GM21723 (cell line): ENCODE results near the gene TBC1D22A.

Experiments
- ATAC-seq: cut with Tn5 transposase; IDR thresholded peaks from one replicate; pipeline ENCODE4 v1.9.1; 2021; ENCODE audit warnings: mild to moderate bottlenecking, moderate library complexity; ENCODE audit not compliant: unreplicated experiment

The TBC1D22A gene

DNA sequence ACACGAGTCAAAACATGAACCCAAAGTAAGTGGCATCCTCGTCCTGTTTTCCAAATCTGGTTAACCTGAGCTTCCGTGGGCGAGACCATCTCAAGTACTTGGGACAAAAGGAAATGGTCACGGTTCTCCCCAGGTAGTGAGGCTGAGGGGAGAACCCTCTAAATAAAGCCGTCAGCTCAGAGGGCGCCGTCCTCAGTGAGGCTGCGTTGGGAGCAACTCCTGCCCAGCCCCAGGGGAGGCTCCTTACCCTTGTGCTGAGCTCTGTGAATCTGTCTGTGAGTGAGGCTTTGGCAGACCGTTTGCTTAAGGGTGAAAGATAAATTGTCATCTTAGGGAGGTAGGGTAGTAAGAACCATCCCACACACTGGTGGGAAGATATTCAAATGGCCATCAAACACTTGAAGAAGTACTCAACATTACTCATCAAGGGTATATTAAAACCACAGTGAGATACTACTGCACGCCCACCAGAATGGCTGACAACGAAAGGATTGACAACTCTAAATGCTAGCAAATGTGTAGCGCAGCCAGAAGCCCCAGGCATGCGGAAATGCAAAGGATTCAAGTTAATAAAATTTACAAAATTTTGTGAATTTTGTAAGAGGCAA is 321.0 kb downstream of the TBC1D22A start:
- no peak for ATAC-seq

DNA sequence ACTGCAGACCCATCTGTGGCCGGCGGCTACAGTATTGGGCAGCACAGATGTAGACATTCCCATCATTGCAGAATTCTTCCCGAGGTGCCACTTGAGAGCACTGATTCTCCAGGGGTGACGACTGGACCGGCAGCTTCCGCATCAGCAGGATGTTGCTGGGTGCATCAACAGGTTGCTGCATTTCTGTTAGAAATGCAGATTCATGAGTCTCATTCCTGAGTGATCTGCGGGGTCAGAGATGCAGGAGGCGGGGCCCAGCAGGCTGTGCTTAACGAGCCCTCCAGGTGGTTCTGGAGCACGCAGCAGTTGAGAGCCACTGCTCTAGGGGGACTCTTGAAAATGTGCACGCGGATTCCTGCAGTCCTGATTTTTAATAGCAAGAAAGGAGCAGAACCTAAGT is 321.8 kb downstream of the TBC1D22A start:
- ATAC-seq: no peak

DNA sequence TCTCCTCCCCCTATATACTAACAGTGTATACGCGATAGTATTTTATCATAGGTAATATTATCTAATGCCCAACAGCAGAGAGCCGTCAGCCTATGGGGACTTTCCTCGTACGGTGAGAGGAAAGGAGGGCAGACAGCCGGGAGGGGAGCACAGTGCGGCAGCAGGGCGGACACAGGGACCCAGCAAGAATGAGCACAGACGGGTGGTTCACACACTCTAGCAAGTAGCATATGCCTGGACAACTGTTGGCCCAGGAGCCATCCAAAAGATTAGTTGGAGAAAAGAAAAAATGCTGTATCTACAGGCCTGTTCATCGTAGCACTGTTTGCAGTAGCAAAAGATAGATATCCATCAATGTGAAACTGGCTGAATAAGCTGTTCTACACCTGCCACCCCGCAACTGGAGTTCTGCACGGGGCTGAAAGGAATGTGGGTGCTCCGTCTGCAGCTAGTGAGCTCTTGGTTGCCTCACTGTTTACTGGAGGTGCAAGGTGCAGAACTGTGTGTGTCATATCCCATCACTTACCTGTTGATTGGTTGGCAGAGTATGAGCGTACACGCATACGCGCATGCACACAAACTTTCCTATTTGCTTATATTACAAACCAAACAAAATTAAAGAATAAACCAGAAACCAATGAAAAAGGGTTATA is 324.3 kb downstream of the TBC1D22A start:
- no peak for ATAC-seq

DNA sequence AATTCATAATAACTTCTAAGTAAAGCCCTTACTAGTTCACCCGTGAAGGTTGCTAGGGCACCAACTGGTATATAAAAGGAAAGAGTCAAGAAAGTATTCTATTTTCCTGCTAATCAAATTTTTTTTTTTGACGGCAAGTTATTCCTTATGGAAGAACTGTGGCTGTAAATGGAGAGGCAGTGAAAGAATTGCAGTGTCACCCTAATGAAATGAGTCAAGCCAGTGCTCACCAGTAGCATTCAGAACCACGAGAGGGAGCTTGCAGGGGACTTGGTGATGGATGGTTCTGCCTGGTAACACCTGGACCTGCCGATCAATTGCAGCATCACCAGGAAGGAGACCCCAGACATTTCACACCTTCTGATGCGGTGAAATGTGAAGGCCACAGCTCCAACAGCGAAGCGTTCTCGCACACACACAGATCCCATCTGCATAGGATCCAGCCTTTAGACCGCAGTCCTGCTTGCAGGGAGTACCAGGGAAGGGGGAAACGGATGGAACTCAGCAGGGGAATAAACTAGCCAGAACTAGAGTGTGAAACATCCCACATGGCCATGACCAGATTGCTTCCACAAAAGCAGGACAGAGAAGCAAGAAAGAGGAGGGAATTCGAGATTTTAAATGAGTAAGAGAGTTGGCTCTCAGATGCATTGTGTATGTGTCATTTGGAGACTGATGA is 326.2 kb downstream of the TBC1D22A start:
- no peak for ATAC-seq

DNA sequence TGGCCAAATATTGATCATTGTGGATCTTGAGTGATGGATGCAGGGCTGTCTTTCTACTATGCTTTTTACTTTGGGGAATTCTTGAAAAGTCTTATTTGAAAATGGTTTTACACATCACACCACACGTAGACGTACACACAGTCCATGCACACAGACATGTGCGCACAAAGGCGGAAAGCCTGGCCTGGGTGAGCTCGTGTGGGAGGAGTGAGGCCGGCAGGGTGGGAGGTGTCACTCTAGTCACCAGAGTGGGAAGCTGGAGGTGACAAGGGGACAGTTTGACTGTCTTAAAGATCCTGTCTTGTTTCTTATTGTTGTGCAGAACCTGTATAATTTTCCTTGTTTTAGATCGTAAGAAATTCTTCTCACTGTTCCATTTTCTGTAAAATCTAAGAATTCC is 326.9 kb downstream of the TBC1D22A start:
- no peak for ATAC-seq

DNA sequence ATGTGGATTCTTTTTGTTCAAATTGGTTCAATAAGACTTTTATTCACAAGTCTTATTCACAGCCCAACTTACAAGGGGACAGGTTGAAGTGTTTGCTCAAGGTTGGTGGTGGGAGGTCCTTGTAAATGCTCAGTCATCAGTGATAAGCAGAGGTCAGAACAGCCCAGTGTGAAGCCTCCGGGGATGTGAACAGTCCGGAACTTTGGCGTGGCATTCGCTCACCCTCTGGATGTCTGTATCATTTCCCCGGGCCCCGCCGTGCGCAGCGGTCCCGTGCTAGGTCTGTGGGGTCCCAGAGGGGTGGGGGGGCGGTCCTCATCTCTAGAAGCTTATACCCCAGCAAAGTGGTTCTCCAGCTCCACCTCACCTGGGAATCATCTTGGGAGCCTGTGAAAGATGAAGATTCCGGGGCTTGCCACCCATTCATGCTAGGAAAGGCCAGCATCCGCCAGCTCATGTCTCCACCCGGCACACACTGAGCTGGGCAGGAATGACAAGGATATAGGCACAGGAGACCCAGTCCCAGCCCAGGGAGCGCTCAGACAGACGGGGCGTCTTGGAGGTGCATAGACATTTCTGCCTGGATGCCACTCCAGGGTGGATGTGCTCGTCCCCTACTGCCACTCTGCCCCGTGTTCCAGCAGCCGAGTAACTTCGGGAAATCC is 327.5 kb downstream of the TBC1D22A start:
- no peak for ATAC-seq

DNA sequence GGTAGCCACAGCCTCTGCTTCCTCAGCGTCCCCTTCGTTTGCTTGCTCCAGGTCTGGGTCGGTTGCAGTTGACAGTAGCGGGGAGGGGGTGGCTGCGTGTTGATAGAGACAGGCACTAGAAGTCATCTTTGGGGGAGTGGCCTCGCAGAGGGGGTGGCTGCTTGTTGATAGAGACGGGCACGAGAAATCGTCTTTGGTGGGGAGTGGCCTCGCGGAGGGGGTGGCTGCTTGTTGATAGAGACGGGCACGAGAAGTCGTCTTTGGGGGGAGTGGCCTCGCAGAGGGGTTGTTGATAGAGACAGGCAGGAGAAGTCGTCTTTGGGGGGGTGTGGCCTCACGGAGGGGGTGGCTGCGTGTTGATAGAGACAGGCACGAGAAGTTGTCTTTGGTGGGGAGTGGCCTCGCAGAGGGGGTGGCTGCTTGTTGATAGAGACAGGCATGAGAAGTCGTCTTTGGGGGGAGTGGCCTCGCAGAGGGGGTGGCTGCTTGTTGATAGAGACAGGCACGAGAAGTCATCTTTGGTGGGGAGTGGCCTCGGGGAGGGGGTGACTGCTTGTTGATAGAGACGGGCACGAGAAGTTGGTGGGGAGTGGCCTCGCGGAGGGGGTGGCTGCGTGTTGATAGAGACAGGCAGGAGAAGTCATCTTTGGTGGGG is 328.3 kb downstream of the TBC1D22A start:
- ATAC-seq: no peak

DNA sequence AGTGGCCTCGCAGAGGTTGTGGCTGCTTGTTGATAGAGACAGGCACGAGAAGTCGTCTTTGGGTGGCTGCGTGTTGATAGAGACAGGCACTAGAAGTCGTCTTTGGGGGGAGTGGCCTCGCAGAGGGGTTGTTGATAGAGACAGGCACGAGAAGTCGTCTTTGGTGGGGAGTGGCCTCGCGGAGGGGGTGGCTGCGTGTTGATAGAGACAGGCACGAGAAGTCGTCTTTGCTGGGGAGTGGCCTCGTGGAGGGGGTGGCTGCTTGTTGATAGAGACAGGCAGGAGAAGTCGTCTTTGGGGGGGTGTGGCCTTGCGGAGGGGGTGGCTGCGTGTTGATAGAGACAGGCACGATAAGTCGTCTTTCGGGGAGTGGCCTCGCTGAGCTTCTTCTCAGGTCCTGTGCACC is 328.8 kb downstream of the TBC1D22A start:
- no peak for ATAC-seq

DNA sequence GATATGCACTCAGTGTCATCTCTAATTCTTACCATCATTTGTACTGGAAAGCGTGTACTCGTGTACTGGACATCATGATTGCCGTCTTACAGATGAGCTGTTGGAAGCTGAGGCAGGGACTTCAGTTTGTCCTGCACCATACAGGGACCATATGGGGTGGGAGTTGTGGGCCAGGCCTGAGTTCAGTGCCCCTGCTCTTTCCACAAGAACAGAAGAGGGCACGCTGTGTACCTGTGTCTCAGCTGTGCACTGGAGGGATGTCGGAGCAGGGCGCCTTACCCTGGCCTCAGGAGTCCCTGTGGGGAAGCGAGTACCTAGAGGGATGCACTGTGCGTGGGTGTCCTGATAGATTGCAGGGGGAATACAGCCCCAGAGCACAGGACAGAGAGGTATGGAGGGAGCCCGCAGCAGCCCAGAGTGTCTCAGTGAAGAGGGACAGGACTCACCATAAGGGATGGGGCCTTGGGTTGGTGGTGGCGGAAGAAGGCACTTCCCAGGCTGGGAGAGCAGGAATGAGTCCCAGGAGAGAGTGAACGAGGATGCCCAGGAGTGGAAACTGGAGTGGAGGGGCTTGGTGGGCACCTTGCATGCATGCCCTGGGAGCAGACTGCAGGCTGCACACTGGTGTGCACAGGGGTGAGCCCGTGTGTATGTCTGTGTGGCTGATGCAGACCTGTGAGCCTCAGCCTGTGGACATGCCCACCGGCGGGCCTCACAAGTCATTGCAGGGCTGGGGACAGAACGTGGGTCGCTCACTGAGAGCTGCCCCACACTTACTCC is 329.7 kb downstream of the TBC1D22A start:
- ATAC-seq: no peak

DNA sequence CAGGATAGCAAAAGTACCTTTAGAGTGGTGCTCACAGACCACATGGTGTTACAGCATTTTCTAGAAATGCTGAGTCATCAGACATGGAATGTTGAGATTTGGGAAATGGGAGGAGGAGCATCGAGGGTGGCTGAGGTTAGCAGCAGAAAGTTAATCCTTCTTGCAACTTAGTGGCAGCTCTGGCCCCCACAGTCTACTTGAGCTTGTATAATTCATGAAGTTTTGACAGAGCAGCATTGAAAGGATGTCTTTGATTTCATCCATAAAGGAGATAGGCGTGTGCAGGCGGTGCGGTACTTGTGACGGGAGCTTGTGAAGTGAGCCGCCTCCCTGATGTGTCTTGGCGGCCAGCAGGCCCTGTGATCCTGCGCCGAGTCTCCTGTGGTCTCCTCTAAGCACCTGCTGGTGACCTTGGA is 330.5 kb downstream of the TBC1D22A start:
- no peak for ATAC-seq

DNA sequence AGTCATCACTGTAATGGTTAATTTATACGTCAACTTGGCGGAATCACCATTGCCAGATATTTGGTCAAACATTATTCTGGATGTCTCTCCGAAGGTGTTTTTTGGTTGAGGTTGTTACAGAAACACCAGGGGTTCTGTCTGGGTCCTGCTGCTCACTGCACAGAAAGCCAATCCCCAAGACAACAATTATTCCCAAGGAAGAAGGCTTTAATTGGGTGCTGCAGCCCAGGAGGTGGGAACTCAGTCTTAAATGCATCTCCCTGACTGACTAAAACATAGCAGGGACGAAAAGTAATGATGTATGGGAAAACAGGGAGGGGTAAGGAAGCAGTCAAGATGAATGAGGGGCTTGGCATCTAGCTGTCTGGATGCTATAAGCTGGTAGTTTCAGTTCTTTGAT is 331.3 kb downstream of the TBC1D22A start:
- ATAC-seq: no peak

DNA sequence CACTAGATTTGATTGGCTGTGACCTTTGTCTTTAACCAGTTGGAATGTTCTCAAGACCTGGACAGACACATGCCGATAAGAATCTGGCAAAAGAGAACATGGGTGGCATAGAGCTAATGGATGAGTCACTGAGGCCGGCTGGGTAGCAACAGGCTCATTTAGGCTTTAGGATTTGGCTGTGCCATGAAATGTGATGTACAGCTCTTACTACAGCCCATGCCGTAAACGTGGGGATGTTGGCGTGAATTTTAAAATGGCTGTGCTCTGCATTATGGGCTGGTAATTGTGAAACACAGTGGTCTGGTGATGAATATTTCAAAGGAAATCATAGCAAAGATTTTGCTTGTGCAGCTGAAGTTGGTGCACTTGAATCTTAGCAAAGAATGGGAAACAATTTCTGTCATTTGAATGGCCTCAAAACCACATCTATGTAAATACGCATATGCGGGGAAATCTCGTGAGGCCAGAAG is 332.4 kb downstream of the TBC1D22A start:
- no peak for ATAC-seq

DNA sequence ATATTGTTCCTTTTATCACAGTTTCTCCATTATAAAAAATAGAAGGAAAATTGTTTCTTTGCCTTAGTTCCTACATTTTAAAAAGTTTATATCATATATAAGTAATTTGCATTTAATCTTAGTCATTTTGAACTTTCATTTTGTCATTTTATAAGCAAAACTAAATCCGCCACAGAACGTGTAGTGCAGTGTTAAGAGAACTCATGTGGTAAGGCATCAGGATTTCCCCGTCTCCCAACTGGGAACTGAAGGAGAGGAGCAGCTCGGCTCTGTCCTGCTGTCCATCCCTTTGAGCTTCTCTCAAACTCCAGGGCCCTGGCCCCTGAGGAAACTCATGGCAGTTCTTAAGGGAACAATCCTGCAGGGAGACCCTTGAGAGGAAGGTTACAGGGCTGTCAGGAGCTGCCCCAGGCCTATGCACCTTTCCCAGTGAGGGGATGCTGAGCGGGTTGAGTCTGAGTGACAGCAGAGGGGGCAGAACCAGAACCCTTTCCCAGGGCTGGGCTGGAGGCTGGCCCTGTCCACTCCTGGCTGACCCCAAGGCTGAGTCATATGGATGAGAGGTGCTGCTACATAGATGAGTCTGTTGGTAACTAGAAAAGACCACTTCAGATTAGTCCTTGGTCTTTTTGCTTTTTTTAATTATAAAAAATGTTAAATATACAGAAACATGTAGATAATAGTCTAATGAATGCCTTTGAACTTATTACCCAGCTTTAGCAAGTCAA is 333.1 kb downstream of the TBC1D22A start:
- ATAC-seq: no peak

DNA sequence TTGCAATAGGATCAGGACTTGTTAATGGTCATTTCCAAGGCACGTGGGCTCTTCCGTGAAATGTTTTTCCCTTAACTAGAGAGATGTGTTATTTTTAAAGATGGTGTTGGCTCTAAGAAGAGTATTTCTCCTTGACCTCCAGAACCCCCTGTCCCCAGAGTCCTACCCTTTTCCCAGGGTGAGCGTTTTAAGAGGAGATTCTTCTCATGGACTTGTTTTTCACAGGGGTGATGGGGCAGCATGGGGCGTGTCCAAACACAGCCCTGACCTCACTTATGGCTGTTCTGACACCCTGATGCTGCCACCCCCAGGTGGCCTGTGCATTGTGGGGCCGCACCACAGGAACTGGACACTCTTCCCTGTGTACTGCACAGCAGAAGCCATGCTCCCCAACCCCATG is 335.7 kb downstream of the TBC1D22A start:
- no peak for ATAC-seq

DNA sequence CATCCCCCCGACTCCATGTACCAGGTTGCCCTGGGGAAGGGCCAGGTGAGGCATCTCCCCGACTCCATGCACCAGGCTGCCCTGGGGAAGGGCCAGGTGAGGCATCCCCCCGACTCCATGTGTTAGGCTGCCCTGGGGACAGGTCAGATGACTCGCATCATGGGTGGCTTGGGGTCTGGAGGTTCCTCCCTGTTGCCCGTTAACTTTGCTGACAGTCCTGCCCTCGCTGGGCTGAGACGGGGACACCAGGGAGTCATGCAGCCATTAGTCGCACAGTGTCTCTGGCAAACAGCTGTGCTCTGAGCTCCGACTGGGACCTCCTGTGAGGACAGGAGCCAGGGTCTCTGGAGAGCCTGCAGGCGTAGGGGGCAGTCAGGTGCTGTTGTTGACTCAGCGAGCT is 336.1 kb downstream of the TBC1D22A start:
- no peak for ATAC-seq

DNA sequence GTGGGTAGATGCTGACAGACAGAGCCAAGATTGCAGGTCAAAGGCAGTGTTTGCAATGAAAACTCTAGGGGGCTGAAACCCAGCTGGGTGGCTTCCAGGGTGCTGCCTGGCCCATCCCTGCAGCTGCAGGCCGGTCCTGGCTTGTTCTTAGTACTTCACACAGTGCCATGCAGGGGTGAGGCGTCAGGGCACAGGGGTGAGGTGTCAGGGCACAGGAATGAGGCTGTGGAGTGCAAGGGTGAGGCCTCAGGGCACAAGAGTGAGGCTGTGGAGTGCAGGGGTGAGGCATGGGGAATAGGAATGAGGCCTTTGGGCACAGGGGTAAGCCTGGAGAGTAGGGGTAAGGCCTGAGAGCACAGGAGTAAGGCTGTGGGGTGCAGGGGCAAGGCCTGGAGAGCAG is 337.6 kb downstream of the TBC1D22A start:
- no peak for ATAC-seq

DNA sequence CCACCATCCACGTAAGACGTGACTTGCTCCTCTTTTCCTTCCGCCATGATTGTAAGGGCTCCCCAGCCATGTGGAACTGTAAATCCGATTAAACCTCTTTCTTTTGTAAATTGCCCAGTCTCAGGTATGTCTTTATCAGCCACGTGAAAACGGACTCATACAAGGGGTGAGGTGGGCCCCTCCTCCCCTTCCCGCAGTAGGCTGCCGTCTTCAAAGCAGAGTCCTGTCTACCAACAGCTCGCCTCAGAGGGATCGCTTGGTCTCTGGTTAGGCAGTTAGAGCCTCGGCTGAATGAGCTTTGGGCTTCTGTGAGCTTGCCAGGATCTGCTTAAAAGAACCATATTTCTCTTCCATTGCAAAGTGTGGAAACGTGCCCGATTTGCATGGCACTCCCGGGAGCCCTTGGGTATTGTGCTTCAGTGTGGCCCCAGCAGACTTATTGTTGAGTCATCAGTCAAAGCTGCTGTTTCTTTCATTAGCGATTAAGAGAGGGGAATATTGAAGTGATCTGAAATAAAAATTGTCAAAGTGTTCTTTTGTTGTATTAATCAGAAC is 338.3 kb downstream of the TBC1D22A start:
- no peak for ATAC-seq

DNA sequence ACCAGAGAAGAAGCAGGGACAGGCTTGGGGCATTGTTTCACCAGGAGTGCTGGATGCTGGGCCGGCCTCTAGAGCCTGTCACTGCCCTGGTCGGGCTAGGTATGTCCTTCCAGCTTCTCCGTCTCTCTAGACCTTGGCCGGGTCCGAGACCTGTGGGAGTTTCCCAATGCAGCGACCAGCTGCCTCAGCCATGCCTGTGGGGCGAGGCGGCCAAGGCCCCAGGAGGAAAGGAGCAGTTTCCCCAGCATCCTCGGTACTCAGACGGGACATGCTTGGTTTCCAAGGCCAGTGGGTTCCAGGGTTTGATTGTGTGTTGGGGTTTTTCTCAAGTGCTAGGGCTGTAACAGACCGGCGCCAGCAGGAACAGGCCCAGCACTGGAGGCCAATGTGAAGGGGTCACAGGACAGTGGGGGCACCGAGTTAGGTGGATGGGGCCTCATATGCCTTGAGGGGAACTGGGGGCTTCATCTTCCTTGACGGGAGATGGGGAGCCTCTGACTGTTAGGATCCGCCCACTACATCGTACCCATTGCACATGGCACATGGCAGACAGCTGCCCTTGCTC is 339.0 kb downstream of the TBC1D22A start:
- ATAC-seq: no peak

DNA sequence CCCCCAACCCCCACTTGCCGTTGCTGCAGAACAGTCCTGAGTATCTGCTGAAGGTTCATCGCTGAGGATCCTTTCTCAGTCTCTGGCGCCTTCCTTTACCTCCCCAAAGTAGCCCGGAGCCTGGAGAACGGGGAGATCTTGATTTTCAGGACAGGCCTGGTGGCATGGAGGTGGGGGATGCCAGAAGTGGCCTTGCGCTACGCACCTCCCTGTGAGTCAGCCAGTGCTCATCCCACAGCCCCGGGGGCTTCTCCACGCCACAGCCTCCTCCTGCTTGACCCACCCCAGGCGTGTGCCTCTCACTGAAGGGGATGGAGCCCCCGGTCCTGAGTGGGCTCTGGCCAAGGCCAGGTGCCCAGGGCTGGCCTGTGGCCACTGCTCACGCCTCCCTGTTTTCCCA is 339.6 kb downstream of the TBC1D22A start:
- ATAC-seq: no peak
